Ishikawa (cell line): ENCODE data around the gene NOX4.

Experiments used
- CEBPB ChIP-seq: IDR thresholded peaks from 2 replicates; pipeline ENCODE4 v1.6.1; 2012
- CREB1 ChIP-seq: IDR thresholded peaks from 2 replicates; pipeline ENCODE4 v1.6.1; 2012; ENCODE audit warnings: low read depth
- EGR1 ChIP-seq: IDR thresholded peaks from 2 replicates; pipeline ENCODE4 v1.6.1; 2012
- EP300 ChIP-seq: IDR thresholded peaks from 2 replicates; pipeline ENCODE4 v1.6.1; 2012; ENCODE audit warnings: borderline replicate concordance
- FOXM1 ChIP-seq: IDR thresholded peaks from 2 replicates; pipeline ENCODE4 v1.6.1; 2012; ENCODE audit warnings: low read depth, borderline replicate concordance
- MAX ChIP-seq: IDR thresholded peaks from 2 replicates; pipeline ENCODE4 v1.6.1; 2012
- NFIC ChIP-seq: IDR thresholded peaks from 2 replicates; pipeline ENCODE4 v1.6.1; 2012
- RAD21 ChIP-seq: IDR thresholded peaks from 2 replicates; pipeline ENCODE4 v1.6.1; 2012; ENCODE audit warnings: low read depth
- TAF1 ChIP-seq: IDR thresholded peaks from 2 replicates; pipeline ENCODE4 v1.6.1; 2012; ENCODE audit warnings: low read depth, mild to moderate bottlenecking
- TCF12 ChIP-seq: IDR thresholded peaks from 2 replicates; pipeline ENCODE4 v1.6.1; 2012; ENCODE audit warnings: low read depth
- TEAD4 ChIP-seq: IDR thresholded peaks from 2 replicates; pipeline ENCODE4 v1.6.1; 2012
- USF1 ChIP-seq: IDR thresholded peaks from 2 replicates; pipeline ENCODE4 v1.6.1; 2012
- YY1 ChIP-seq: IDR thresholded peaks from 2 replicates; pipeline ENCODE4 v1.6.1; 2012; ENCODE audit warnings: low read depth
- ZBTB7A ChIP-seq: IDR thresholded peaks from 2 replicates; pipeline ENCODE4 v1.6.1; 2012; ENCODE audit warnings: low read depth
- TF ChIP-seq, protein P1 (sequence below): IDR thresholded peaks from 2 replicates; pipeline ENCODE4 v1.6.1; 2012; ENCODE audit warnings: low read depth, mild to moderate bottlenecking

Gene NOX4

DNA sequence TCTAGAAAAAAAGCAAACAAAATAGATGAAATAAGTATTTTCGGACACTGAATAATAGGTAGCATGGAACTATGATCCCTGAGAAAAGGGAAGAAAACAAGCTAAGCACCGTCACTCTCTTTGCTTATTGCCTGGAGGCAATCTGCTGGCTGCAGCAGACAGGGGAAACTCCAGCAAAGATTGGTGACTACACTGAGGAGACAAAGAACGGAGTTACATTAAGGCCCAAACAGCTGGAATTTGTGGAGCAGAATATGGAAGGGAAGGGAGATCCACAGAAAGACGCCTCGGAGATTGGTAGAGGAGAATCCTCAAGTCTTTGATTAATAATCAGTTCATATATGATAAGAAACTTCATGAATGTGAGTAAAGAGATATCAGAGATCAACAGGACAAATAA, 163.3 kb downstream of the NOX4 start:
- TF ChIP-seq MAX (no peak), YY1 (no peak), RAD21 (no peak), TCF12 (no peak), TAF1 (no peak), CEBPB (no peak), FOXM1 (no peak), EGR1 (no peak), NFIC (no peak), ZBTB7A (no peak), USF1 (no peak), TEAD4 (no peak)
- TF ChIP-seq, protein P1, sequence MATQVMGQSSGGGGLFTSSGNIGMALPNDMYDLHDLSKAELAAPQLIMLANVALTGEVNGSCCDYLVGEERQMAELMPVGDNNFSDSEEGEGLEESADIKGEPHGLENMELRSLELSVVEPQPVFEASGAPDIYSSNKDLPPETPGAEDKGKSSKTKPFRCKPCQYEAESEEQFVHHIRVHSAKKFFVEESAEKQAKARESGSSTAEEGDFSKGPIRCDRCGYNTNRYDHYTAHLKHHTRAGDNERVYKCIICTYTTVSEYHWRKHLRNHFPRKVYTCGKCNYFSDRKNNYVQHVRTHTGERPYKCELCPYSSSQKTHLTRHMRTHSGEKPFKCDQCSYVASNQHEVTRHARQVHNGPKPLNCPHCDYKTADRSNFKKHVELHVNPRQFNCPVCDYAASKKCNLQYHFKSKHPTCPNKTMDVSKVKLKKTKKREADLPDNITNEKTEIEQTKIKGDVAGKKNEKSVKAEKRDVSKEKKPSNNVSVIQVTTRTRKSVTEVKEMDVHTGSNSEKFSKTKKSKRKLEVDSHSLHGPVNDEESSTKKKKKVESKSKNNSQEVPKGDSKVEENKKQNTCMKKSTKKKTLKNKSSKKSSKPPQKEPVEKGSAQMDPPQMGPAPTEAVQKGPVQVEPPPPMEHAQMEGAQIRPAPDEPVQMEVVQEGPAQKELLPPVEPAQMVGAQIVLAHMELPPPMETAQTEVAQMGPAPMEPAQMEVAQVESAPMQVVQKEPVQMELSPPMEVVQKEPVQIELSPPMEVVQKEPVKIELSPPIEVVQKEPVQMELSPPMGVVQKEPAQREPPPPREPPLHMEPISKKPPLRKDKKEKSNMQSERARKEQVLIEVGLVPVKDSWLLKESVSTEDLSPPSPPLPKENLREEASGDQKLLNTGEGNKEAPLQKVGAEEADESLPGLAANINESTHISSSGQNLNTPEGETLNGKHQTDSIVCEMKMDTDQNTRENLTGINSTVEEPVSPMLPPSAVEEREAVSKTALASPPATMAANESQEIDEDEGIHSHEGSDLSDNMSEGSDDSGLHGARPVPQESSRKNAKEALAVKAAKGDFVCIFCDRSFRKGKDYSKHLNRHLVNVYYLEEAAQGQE: no peak

DNA sequence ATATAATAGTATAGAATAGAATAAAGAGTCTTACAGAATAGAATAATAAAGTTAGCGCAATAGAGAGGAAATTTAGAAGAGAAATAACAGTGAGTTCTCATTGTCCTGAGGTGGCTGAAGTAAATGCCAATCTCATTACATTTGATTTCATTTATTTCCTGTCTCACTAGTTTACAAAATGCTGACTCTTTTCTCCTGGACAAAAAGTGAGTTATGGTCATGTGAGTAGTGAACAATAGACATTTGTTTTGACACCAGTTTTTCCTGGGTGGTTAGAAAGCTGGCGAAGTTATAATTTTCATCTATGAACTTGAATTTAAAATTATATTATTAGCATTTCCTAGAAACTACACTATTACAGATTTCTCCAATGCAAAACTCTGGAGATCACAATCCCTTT, 169.8 kb downstream of the NOX4 start:
- TF ChIP-seq CEBPB: no peak
- no peak for TF ChIP-seq USF1
- no peak for TF ChIP-seq RAD21
- no peak for TF ChIP-seq EP300
- TF ChIP-seq FOXM1: no peak
- no peak for TF ChIP-seq YY1

DNA sequence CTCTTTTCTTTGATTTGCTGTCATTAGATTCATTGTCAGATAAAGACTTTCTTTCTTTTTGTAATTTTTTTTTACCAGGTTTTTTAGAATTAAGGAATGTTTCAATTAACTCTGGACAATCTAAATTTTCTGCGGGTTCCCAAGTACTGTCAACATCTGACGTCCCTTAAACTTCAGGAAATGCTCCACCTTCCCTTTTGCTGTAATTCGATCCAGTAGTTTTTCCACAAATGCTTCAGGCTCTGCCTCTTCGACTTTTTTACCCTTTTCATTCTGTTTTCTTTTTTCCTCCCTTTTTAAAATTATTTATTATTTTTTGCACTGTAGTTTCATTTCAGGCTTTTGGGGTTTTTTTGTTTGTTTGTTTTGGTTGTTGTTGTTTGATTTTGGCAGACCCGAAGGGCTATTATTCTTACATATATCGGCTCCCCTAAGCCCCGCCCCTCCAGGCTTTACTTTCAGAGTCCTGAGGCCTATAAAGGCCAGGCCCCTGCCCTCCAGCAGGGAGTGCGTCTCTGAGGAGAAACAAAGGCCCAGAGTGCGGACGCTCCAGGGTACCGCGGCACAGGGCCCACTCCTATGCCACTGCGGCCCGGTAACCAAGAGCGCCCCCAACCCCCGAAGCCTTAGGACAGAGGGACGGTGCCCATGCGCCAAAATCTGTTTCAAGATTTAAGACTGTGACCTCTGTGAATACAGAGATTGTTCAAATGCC, 197.1 kb downstream of the NOX4 start:
- TF ChIP-seq USF1 (no peak), EP300 (no peak), NFIC (no peak), CREB1 (no peak), FOXM1 (no peak), MAX (no peak), CEBPB (no peak), TCF12 (no peak), YY1 (no peak), EGR1 (no peak), TAF1 (no peak), RAD21 (no peak), TEAD4 (no peak), ZBTB7A (no peak)
- TF ChIP-seq, protein P1: no peak

GRCh38 chr11:89279176-89279575, 212.0 kb downstream of the NOX4 start:
- no peak for TF ChIP-seq TAF1
- TF ChIP-seq TCF12: no peak
- no peak for TF ChIP-seq TEAD4
- TF ChIP-seq EP300: no peak
- TF ChIP-seq USF1: no peak
- no peak for TF ChIP-seq EGR1
- TF ChIP-seq RAD21: no peak
- TF ChIP-seq FOXM1: no peak

DNA sequence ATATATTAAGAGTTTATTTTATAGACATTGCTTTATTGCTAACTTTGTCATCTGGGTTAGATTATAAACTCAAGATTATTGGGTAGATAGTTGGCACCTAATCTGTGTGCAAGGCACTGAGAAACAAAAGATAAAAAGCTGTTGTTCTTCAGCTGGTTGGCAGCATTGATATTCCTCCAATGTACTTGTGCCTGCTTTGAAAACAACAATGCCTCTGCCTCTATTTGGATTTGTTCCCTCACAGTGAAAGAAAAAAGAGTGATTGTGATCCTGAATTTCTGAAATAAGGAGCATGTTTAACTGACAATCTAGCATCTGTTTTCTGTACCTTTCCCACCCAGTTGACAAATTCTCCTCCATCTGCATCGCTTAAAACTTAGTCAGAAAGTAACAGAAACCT, 215.2 kb downstream of the NOX4 start:
- TF ChIP-seq MAX (no peak), FOXM1 (no peak), TEAD4 (no peak), TAF1 (no peak), YY1 (no peak)
